HG03558 (cell line): ENCODE measurements around the gene ELAVL1.
A peak's percentile ranks its signal among the peaks of the same experiment; 100 is the strongest.
"Not testable (repeated sequence)": the region's sequence is repeated elsewhere in the genome, so short reads cannot be mapped to it uniquely, and the experiment has no call there.

Experiments used
- ATAC-seq: cut with Tn5 transposase; IDR thresholded peaks from one replicate; pipeline ENCODE4 v1.9.1; 2021; ENCODE audit warnings: moderate number of reproducible peaks; ENCODE audit not compliant: unreplicated experiment; ENCODE audit errors: extremely low read depth

ELAVL1 gene

GRCh38 chr19:7943444-7944176 lies 61.8 kb downstream of the ELAVL1 start, which contains the start of gene TIMM44:
Gene TIMM44 (minus strand): TSS chr19:7943666. CDS start chr19:7943651, 15 bp downstream.
- ATAC-seq = peak; percentile 77

DNA sequence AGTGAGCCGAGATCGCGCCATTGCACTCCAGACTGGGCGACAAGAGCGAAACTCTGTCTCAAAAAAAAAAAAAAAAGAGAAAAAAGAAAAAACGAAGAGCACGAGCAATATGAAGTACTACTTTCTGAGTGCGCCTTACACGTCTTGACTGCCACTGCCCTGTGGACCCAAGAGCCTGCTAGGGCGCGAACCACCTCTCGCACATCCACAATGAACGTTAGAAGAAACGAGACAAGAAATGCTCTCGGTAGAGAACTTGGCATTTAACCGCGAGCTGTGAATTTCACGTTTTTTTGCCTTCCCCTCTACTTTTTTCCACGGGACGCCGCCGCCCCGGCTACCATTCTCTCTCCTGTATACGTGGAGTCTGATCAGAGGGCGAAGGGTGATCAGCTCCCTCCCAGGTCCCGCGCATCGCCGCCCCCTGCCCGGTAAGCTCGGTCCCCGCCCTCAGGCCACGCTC lies 62.4 kb downstream of the ELAVL1 start:
- ATAC-seq = no peak

DNA sequence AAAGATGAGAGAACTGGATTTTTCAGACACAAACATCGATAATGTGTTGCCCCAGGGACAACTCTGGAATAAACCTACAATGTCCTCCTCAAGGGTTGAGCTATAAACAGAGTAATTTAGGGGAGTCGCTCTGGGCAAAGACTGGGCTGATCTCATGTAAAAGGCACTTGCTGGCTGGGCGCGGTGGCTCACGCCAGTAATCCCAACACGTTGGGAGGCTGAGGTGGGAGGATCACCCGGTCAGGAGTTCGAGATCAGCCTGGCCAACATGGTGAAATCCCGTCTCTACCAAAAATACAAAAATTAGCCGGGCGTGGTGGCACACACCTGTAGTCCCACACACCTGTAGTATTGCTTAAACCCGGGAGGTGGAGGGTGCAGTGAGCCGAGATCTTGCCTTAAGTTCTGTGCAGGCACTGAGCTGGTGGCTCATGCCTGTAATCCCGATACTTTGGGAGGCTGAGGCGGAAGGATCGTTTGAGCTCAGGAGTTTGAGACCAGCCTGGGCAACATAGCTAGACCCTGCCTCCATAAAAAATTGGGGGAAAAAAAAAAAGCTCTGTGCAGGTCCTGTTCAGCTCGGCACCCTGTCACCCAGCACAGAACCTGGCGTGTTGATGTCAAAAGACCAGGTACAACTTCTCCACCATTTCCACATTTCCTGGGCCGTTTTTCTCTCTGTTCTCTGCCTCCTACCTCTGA lies 63.4 kb downstream of the ELAVL1 start:
- ATAC-seq = no peak

DNA sequence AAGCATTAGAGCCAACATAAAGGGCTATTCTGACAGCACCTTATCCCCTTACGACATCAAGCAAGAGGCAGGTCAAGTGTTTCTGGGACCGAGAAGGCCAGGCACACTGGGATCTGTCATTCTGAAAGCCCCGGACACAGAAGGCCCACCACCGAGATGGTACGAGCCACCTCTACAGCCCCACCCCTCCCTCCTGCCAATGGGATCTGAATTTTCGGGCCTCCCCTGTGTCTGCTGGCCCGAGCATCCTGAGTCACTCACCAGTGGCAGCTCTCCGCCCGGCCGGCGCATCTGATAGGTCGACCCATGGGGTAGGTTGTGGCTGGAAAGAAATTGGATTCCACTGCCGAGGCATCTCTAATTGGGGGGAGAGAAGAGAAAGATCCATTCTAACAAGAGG lies 64.6 kb downstream of the ELAVL1 start:
- no peak for ATAC-seq

GRCh38 chr19:7934766-7935165 lies 70.7 kb downstream of the ELAVL1 start:
- no peak for ATAC-seq

GRCh38 chr19:7933828-7934725 lies 71.4 kb downstream of the ELAVL1 start:
- no peak for ATAC-seq

GRCh38 chr19:7933411-7933810 lies 72.0 kb downstream of the ELAVL1 start:
- ATAC-seq = no peak

- ATAC-seq = no peak
Observed at GRCh38 chr19:7932930-7933300, 72.5 kb downstream of the ELAVL1 start.

DNA sequence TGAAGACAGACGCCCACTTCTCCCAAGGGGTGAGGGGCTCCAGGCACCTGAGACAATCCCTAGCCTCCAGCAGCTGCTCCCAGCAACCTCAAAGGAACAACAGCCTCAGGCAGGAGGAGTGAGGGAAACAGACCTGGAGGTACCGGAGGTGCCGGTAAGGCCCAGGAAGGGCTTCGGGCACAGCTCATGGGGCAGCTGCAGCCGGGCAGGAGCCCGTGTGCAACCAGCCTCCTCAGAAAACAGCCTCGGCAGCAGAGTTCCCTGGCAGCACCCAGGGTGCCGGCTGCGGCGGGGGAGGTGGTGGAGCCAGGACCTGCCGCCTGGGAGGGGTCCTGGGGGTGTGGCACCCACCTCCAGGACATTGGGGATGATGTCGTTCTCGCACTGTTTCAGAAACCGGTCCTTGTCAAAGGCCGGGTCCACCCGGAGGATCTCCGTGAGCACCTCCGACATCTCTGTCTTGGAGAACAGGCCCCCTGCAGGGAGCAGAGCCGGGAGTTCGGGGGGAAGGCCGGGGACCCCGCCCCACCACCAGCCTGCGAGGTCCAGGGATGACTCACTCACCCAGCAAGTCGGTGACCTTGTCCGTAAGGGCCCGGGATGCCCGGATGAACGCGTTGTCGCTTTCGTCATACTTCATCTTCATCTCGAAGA lies 73.0 kb downstream of the ELAVL1 start:
- no peak for ATAC-seq

DNA sequence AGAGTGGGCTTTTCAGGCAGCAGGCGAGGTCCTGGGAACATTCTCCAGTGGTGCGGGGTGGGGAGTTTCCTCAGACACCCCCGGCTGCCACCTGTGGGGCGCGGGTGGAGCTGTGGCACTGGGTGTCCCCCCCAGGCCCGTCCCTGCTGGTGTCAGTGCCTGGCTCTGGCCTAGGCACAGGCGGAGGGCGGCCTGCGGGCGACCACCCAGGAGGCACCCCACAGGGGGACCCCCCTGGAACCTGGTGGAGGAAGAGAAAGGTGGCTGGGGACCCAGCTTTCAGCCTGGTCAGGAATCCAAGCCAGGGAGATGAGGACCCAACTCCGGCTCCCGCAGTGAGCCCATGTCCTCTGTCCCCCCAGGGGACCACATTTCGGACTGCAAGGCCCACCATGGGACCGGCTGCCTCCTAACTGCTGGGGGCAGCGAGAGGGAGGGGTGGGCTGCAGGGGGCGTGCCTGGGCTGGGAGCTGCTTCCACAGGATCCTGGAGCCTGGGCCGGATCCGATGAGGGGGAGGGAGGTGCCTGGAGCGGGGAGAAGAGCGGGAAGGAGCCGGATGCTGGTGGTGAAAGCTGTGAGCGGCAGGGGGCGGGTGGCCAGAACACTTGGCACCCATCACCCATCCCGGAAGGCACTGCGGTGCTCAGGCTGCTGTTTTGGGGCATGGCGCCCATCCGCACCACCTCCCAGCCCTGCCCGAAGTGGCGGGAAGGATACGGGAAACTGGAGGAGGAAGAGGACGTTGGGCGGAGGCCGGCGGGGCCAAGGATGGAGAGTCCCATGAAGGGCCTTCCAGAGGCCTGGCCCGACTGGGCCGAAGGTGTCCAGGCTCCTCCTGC lies 74.0 kb downstream of the ELAVL1 start:
- ATAC-seq = no peak

- ATAC-seq = no peak
Observed at GRCh38 chr19:7930765-7931164, 74.7 kb downstream of the ELAVL1 start.

GRCh38 chr19:7930030-7930429 lies 75.4 kb downstream of the ELAVL1 start:
- ATAC-seq = not testable (repeated sequence)

DNA sequence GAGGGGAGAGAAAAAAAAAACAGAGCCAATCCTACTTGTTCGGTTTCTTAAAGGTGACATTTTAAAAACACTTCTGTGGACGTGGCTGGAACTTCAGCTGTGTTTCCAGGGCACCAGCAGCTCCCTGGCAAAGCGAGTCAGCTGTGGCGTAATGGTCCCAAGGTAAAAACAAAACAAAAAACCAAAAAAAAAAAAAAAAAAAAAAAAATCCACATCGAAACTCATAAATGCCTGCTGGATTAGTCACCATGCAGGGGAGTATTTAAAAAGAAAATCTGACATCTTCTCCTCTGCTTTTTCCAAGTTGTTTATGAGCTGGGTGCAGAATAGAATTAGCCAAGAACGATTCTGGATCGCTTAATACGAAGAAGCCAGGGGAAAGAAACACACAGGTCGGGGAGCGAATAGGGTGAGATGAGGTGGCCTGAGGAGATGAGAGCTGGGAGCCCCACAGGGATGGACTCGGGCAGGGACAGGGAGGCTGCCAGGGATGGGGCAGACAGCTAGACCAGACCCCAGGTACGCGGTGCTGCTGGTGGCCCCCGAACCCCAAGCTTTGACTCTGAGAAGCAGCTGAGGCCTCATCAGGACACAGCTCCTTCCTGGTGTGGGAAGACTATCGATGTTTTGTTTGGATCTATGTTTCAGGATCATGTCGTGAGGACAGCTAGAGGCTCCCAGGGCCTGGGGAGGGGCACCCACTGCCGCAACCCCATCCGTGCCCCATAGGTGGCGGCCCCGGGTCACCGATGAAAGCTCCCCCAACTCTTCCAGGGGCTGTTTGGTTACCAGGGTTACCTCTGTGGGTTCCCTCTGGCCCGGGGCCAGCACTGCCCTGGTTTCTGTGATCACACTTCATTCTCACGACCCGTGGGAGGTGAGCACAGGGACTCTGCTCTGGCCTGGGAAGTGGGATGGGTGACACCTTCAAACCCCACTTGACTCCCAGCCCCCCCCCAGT lies 76.4 kb downstream of the ELAVL1 start:
- no peak for ATAC-seq

DNA sequence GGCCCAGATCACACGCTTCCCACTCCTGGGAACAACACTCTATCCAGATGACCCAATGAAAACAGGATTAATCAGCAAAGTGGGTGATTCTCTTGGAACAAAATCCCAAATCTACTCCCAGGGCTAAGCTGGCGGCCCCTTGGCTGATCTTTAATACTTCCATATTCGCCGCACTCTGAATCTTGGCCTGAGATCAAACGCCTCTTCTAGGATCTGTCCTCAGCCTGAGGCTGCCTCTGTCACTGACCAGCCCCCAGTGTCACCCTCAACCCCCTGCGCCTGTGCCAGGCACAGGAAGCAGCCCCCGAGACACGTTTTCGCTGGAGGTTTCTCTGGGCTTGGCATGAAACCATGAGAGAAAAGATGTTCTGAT lies 77.1 kb downstream of the ELAVL1 start:
- ATAC-seq = no peak

DNA sequence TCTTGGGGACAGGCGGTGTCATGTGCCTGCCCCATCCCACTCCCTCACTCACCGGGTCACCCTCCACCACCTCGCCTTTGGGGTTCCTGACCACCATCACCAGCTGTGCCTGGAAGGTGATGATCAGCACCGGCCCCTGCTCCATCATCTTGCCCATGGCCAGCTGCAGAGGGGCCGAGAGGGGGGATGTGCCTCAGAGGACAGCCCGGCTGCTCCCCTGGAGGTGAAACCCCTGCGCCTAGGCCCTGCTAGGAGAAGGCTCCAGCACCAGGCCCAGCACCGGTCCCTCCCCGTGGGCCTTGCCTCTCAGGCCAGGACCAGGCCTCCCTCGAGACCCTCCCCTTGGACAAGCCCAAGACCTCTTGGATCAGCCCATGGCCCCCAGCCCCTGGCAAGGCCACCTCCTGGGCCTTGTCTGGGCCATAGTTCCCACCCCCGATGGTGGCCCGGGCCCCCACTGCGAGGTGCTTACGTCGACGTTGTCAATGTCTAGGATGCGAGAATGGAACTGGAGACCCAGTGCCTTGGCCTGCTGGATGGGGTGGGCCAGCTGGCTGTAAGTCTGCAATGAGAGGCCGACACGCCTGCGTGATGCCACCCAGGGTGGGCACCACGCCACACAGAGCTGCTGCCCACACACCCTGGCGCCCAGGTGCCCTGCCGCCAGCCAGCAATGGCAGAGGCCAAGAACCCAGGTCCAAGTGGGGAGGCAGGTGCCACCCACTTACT lies 77.7 kb downstream of the ELAVL1 start:
- no peak for ATAC-seq

DNA sequence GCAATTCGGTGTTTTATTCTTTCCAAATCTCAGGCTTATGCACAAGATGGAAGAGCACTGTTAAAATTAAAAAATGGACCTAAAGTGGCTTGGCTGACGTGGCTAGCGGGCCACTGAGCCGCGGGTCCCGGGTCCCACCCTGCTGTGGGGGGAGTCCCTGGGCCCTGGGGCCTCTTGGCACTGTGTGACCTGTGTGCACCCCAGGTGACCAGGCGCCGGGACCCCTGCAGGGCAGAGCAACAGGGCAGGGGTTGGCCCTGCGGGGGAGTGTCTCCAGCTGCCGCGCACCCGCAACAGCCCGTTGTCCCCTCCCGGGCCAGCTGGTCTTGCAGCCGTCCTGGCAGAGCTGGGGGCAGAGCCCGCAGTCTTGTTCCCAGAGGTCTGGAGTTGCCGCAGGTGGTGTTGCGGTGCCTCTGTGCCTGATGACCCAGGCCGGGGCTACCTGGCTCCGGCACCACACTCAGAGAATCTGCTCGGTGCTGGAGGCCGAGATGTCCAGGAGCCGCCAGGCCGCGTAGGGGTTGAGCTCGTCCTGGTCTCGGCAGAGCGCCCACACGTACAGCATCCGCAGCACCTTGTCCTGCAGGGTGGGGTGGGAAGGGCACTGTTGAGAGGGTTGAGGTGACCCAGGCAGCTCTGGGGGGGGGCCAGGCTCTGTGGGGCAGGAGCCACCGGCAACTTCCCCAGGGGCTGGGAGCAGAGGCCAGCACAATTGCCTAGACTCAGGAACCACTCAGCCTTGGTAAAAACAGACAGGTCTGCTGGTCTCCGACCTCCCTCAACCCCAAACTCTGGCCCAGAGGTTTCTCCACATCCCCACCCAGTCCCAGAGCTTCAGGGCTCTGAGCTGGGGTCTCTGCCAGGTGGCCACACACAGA lies 78.5 kb downstream of the ELAVL1 start:
- no peak for ATAC-seq
